A549 treated with GW870086 at 1 μM for 4 hours (cell line): ENCODE results near the gene C19orf81. TPM values are rescaled to one million over a fixed set of nuclear protein-coding genes. Genes with fewer than 3 reads are reported as not detected.

Experiments
- total RNA-seq: library from RNA; stranded (reverse); fragments of 200-300 nt; extraction: Qiagen RNA extraction; gene quantifications from 5 replicates; pipeline ENCODE4 v1.2.3, GENCODE V29; 2022; ENCODE audit warnings: low read depth

C19orf81 gene
- total RNA-seq, result 4.3 to 11.4 TPM (median 10.5 TPM) in 5 replicates

GRCh38 chr19:50649433-50650391 lies at the start of gene C19orf81:
Gene C19orf81, plus strand, starts transcription at chr19:50649445. Its CDS starts 0 bp downstream, at chr19:50649445.

DNA sequence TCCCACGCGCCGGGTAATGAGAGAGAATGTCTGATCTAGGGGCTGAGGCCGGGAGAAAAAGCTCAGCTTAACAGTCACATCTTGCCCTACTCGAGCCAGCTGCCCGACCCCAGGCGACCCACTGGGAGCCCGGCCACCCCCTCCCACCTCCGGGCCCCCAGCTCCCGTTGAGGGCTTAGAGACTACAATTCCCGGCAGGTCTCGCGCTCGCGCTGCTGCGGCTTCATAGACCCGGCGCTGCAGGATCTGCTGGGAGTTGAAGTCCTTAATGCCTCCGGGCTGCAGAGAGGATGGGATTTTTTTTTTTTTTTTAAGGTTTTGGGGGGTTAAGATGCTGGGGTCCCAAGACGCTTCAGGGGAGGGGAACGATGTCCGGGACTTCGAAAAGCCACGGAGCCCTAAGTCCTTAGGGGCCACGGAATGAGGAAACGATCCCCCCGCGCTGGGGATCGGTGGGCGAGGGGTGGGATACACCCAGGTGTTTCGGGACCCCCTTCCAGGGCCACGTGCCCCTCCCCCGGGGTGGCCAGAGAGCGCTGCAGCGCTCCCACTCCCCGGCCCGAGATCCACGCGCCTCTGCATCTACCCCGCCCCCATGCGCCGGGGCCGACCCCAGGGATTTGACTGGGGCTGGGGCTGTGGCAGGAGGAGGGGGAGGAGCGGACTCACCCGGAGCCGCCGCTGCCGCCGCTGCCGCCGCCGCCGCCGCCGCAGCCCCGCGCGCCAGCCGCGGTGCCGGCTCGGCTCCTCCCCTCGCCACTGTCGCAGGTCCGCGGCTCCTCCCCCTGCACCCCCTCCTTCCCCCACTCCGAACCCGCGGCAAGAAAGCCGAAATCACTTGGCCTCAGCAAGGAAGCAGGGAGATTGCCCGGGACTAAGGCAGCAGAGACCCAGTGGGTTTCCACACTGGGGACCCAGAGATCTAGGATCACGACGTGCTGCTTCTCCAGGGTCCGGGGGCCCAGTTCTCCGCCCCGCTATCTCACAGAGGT lies 9.8 kb upstream of the C19orf81 start, which contains the start of gene SYT3:
SYT3 (minus strand) TSS at position 761 of the 992 bp plus-strand sequence. CDS start 2,470 bp downstream, outside the sequence.

Other genes starting within 250 kb of the C19orf81 start
- 0.10 to 0.34 TPM (median 0.15 TPM) in 4 of 5 replicates, not detected in the other for gene SPIB, start 230.5 kb upstream of the C19orf81 start, total RNA-seq
- 0.03 TPM in 1 of 5 replicates, not detected in the others for gene MYBPC2, start 216.6 kb upstream of the C19orf81 start, total RNA-seq
- 107 to 155 TPM (median 150 TPM) in 5 replicates for gene EMC10, start 172.9 kb upstream of the C19orf81 start, total RNA-seq
- gene GARIN5A, start 172.6 kb upstream of the C19orf81 start, total RNA-seq, result 1.6 to 2.2 TPM (median 2.0 TPM) in 5 replicates
- gene JOSD2, start 138.3 kb upstream of the C19orf81 start, total RNA-seq, result 58.0 to 82.0 TPM (median 80.2 TPM) in 5 replicates
- gene ASPDH, start 135.5 kb upstream of the C19orf81 start, total RNA-seq, result not detected in 5 replicates
- gene LRRC4B, start 81.0 kb upstream of the C19orf81 start, total RNA-seq, result 0.32 to 0.97 TPM (median 0.50 TPM) in 5 replicates
- gene SYT3, start 9.6 kb upstream of the C19orf81 start, total RNA-seq, result 0.29 to 0.74 TPM (median 0.53 TPM) in 5 replicates
- gene SHANK1, start 70.4 kb downstream of the C19orf81 start, total RNA-seq, result 0.16 to 0.46 TPM (median 0.33 TPM) in 4 of 5 replicates, not detected in the other
- 6.0 to 10.5 TPM (median 9.2 TPM) in 5 replicates for gene CLEC11A, start 73.9 kb downstream of the C19orf81 start, total RNA-seq
- gene GPR32, start 121.0 kb downstream of the C19orf81 start, total RNA-seq, result not detected in 5 replicates
- not detected in 5 replicates for gene ACP4, start 141.0 kb downstream of the C19orf81 start, total RNA-seq
- gene KLK1, start 174.3 kb downstream of the C19orf81 start, total RNA-seq, result 0.16 to 0.46 TPM (median 0.17 TPM) in 3 of 5 replicates, not detected in the others
- not detected in 5 replicates for gene KLK15, start 184.1 kb downstream of the C19orf81 start, total RNA-seq
- gene KLK3, start 205.5 kb downstream of the C19orf81 start, total RNA-seq, result 0.17 TPM in 1 of 5 replicates, not detected in the others
- 0.14 to 0.17 TPM in 2 of 5 replicates, not detected in the others for gene KLK2, start 224.0 kb downstream of the C19orf81 start, total RNA-seq